Measurements from ENCODE around the gene IL27RA.

The IL27RA gene

DNA sequence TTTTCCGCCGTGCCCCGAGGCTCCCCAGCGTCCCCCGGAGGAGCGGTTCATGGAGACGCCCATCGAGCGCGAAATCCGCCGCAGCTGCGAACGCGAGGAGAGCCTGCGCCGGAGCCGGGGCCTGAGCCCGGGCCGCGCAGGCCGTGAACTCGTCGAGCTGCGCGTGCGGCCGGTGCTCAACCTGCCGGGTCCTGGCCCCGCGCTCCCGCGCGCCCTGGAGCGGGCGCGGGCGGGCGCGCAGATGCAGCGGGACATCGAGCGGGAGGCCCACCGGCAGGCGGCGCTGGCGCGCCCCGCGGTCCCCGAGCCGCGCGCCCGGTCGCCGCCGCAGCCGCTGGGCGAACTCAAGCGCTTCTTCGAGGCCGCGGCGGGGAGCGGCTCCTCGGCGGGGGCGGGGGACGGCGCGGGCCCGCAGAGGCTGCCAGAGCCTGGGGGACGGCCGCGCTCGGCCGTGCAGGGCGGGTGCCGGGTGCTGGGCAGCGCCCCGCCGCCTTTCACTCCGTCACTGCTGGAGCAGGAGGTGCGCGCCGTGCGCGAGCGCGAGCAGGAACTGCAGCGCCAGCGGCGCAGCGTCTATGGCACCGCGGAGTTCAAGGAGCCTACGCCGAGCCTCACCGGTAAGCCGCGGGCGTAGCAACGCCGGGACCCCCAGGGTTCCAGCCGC lies 41.8 kb downstream of the IL27RA start:
- Histone ChIP-seq H3K4me3 (ENCODE audit: low read depth, low read length) (peak overlapping the region; percentile 63), H3K27ac (no peak overlapping the region), H3K36me3 (replicated peaks) (no peaks in the 10 kb centered on the region), H3K27me3 (replicated peaks) (no peaks in the 10 kb centered on the region)
- peak; percentile 59 for DNase-seq
- in situ Hi-C loops (cut with HindIII; ENCODE audit: low pct_ligation_motif_present, low sequenced_read_pairs) = no loop called here
- TF ChIP-seq, protein P1, sequence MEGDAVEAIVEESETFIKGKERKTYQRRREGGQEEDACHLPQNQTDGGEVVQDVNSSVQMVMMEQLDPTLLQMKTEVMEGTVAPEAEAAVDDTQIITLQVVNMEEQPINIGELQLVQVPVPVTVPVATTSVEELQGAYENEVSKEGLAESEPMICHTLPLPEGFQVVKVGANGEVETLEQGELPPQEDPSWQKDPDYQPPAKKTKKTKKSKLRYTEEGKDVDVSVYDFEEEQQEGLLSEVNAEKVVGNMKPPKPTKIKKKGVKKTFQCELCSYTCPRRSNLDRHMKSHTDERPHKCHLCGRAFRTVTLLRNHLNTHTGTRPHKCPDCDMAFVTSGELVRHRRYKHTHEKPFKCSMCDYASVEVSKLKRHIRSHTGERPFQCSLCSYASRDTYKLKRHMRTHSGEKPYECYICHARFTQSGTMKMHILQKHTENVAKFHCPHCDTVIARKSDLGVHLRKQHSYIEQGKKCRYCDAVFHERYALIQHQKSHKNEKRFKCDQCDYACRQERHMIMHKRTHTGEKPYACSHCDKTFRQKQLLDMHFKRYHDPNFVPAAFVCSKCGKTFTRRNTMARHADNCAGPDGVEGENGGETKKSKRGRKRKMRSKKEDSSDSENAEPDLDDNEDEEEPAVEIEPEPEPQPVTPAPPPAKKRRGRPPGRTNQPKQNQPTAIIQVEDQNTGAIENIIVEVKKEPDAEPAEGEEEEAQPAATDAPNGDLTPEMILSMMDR (IDR thresholded peaks at IDR 0.05; ENCODE audit: low read depth, low read length, missing control alignments) = peak; percentile 21

DNA sequence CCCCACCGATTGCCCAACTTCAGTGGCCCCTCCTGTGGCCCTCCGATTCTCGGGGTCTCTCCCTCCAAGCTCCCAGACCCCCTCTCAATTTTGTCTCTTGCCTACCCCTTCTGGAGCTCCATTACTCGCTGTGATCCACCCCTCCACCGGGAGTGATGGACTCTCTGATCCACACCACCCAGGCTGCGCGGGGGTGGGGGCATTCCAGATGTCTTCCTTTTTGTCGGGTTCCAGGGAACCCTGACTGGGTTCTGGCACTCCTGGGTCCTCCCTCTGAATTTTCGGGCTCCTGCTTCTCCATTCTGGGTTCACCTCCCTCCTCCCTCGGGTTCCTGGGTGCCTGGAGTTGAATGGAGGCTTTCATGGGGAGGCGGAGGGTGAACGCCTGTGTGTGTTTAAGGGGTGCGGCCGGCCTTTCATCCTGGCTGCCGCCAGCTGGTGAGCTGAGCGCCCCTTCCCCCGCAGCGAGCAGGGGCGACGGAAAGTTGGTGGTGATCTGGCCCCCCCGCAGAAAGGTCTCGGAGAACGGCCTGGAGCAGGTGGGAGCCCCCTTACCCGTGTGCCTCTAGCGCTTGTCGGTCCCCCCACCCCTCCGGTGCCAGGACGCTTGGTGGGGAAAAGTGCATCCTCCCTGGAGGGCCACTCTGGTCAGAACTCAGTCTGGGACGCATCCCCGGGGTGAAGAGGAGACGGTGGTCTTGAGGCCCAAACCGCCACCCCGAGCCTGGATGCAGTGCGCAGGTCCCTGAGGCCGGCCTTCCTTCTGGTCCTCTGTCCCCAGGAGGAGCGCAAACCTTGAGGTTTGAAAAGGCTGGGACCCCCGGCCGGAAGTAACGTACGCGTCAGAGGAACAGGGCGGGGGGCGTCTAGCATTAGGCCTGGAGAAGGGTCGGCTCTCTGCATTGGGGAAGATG lies 42.6 kb downstream of the IL27RA start:
- Histone ChIP-seq H3K27ac (no peak overlapping the region), H3K4me3 (ENCODE audit: low read depth, low read length) (peak overlapping the region; percentile 63), H3K36me3 (replicated peaks) (no peaks in the 10 kb centered on the region), H3K27me3 (replicated peaks) (no peaks in the 10 kb centered on the region)
- no peak for DNase-seq
- in situ Hi-C loops (cut with HindIII; ENCODE audit: low pct_ligation_motif_present, low sequenced_read_pairs) = no loop called here
- TF ChIP-seq, protein P1 (IDR thresholded peaks at IDR 0.05; ENCODE audit: low read depth, low read length, missing control alignments) = no peak

DNA sequence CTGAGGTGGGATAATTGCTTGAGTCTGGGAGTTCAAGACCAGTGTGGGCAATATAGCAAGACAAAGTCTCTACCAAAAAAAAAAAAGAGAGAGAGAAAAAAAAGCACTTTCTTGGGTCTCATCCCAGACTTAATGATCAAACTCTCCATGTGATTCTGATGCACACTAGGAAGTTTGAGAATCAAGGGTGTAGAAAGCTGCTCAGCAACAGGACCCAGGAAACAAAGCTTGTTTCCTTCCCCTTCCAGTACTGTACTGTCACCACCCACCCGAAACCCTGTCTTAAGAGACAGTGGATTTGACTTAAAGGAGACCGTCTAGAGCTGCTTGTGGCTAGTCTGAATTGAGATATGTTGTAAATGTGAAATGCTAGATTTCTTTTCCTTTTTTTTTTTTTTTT lies 46.8 kb downstream of the IL27RA start:
- TF ChIP-seq, protein P1 (IDR thresholded peaks at IDR 0.05; ENCODE audit: low read depth, low read length, missing control alignments) = no peak
- in situ Hi-C loops (cut with HindIII; ENCODE audit: low pct_ligation_motif_present, low sequenced_read_pairs) = no loop called here
- no peak for DNase-seq
- H3K27me3 ChIP-seq (replicated peaks) = no peaks in the 10 kb centered on the region
- no peak overlapping the region for H3K4me3 ChIP-seq (ENCODE audit: low read depth, low read length)
- no peaks in the 10 kb centered on the region for H3K36me3 ChIP-seq (replicated peaks)
- no peak overlapping the region for H3K27ac ChIP-seq

DNA sequence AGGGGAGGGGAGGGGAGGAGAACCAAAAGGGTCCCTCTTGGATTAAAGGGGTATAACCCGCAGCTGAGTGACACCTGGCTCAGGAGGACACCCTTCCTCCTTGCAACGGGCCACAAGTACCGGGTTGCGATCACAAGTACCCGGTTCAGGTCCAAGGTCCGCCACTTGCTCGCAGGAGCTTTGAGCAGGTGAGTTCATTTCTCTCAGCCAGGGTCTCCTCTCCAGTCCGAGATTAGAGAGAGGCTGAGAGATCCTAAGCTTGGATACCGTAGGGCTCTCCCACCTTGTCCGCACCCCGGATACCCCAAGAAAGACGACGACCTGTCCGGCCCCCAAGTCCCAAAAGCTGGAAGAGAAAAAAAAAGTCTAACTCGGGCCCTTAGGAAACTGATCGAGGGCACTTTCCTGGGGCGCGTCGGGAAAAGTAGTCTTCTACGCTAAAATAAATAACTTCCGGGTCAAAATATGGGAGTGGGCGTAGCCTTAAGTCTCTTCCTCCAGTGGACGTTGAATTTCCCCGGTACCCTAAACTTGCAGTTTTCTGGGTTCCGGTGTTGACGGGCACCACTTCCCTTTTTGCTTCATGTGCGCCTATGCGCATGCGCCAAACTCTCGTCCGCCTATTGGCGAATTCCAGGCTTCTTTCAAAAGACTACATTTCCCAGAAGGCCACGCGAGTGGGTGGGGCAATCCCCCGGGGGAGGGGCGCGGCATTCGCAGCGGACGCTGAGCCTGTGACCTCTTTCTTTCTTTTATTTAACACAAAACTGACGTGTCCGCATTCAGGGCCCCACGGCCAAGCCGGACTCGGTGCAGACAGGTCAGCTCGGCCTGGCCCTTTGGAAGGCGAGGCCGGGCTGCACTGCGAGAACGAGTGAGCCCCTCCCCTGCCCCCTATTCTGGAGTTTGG lies 49.6 kb downstream of the IL27RA start:
- peak; percentile 99 for DNase-seq
- H3K27ac ChIP-seq = peak overlapping the region; percentile 61
- H3K27me3 ChIP-seq (replicated peaks) = no peaks in the 10 kb centered on the region
- TF ChIP-seq, protein P1 (IDR thresholded peaks at IDR 0.05; ENCODE audit: low read depth, low read length, missing control alignments) = no peak
- H3K36me3 ChIP-seq (replicated peaks) = no peaks in the 10 kb centered on the region
- peak overlapping the region; percentile 74 for H3K4me3 ChIP-seq (ENCODE audit: low read depth, low read length)
- in situ Hi-C loops (cut with HindIII; ENCODE audit: low pct_ligation_motif_present, low sequenced_read_pairs) = no loop called here

DNA sequence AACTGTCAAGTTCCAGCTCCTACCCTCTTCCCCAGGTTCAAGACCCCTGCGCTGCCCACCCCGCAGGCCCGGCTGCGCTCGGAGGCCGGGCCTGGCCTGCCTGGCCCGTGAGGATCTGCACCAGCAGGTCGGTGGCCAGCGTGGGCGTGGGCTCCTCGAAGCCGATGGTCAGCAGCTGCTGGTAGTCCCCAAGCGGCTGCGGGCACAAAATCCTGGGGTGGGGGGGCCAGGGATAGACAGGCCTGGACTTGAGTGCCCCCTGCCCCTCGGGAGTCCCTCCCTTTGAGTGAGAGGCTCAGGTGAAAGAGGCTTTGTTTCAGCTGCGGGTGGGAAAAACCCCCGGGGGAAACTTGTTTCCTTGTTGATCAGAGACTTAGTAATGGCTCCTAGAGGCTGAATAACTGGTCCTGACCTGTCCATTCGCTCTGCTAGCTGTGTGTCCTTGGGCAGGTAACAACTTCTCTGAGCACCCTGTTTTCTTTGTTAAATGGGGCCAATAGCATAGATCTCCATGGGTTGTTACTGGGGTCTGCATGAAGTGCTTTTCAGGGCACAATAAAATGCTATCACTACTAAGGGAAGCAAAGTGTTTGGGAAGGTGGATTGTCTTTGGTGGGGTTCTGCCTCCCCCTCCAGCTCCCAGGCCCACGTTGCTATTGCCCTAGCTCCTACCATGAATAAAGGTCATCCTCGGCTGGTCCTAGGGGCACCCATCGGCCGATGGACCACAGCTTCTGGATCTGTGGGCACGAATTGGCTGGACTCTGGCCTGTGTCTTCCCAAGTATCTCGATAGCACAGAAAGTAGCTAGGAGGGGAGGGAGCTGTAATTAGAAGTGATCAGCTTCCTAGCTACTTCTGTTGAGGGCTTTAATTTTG lies 50.5 kb downstream of the IL27RA start:
- H3K36me3 ChIP-seq (replicated peaks) = no peaks in the 10 kb centered on the region
- in situ Hi-C loops (cut with HindIII; ENCODE audit: low pct_ligation_motif_present, low sequenced_read_pairs) = no loop called here
- H3K27ac ChIP-seq = peak overlapping the region; percentile 61
- H3K4me3 ChIP-seq (ENCODE audit: low read depth, low read length) = peak overlapping the region; percentile 73
- H3K27me3 ChIP-seq (replicated peaks) = no peaks in the 10 kb centered on the region
- TF ChIP-seq, protein P1 (IDR thresholded peaks at IDR 0.05; ENCODE audit: low read depth, low read length, missing control alignments) = no peak
- DNase-seq = no peak

Data from brain microvascular endothelial cell (primary cell).